PFSK-1 (cell line): Measurements from ENCODE around the gene RASGRP2.

ENCODE experiments used
- POLR2AphosphoS5 ChIP-seq: IDR thresholded peaks from 2 replicates; pipeline ENCODE4 v1.6.1; 2012; ENCODE audit warnings: low read depth, mild to moderate bottlenecking, control low read depth, low read length, moderate library complexity
- SIN3A ChIP-seq: IDR thresholded peaks from 2 replicates; pipeline ENCODE4 v1.6.1; 2012; ENCODE audit warnings: mild to moderate bottlenecking, low read length, moderate library complexity, borderline replicate concordance; ENCODE audit not compliant: insufficient read depth
- TAF1 ChIP-seq: IDR thresholded peaks from 2 replicates; pipeline ENCODE4 v1.6.1; 2012; ENCODE audit warnings: low read length, control low read depth, borderline replicate concordance; ENCODE audit not compliant: insufficient read depth
- TF ChIP-seq, protein P1 (sequence below), 2 experiments: IDR thresholded peaks; 2 replicates each; pipeline versions ENCODE4 v1.6.1 to v1.8.0; 2011 to 2012; ENCODE audit warnings: low read depth in 2 of 2, low read length in 2 of 2, control low read depth in 1 of 2, inconsistent platforms in 1 of 2, mild to moderate bottlenecking in 1 of 2, moderate library complexity in 1 of 2; ENCODE audit not compliant: insufficient read depth in 1 of 2

DNA sequence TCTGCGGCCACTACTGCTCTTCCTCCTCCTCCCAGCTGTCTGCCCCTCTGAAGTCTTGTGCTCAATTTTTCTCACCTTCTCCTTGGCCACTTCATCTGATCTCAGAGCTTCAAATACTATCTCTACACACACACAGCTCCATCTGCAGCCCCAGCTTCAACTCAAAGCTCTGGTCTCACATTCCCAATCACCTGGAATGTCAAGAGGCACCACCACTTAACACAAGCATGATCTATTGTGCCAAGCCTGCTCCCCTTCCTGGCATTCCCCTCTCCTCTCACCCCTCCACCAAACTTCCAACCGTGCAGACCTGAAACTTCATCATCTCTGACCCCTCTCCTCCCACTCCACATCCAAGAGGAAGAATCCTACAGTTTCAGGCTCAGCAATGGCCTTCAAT, 38.4 kb downstream of the RASGRP2 start:
- TF ChIP-seq, protein P1, sequence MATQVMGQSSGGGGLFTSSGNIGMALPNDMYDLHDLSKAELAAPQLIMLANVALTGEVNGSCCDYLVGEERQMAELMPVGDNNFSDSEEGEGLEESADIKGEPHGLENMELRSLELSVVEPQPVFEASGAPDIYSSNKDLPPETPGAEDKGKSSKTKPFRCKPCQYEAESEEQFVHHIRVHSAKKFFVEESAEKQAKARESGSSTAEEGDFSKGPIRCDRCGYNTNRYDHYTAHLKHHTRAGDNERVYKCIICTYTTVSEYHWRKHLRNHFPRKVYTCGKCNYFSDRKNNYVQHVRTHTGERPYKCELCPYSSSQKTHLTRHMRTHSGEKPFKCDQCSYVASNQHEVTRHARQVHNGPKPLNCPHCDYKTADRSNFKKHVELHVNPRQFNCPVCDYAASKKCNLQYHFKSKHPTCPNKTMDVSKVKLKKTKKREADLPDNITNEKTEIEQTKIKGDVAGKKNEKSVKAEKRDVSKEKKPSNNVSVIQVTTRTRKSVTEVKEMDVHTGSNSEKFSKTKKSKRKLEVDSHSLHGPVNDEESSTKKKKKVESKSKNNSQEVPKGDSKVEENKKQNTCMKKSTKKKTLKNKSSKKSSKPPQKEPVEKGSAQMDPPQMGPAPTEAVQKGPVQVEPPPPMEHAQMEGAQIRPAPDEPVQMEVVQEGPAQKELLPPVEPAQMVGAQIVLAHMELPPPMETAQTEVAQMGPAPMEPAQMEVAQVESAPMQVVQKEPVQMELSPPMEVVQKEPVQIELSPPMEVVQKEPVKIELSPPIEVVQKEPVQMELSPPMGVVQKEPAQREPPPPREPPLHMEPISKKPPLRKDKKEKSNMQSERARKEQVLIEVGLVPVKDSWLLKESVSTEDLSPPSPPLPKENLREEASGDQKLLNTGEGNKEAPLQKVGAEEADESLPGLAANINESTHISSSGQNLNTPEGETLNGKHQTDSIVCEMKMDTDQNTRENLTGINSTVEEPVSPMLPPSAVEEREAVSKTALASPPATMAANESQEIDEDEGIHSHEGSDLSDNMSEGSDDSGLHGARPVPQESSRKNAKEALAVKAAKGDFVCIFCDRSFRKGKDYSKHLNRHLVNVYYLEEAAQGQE (IDR thresholded peaks at IDR 0.05; ENCODE audit: insufficient read depth in 1 of 2, low read depth in 2 of 2, low read length in 2 of 2): no peak
- no peak for TF ChIP-seq POLR2AphosphoS5
- TF ChIP-seq TAF1: no peak
- no peak for TF ChIP-seq SIN3A
